HepG2 (cell line): ENCODE data around the gene GDI1. TPM values are rescaled to one million over a fixed set of nuclear protein-coding genes. Genes with fewer than 3 reads are reported as not detected.

Experiments
- AGO1 ChIP-seq: fragments of 200-400 bp; formaldehyde crosslinking; IDR thresholded peaks from 2 replicates; pipeline ENCODE4 v1.6.1; 2017; ENCODE audit warnings: mild to moderate bottlenecking, low read depth, low read length, moderate library complexity; ENCODE audit not compliant: poor library complexity, severe bottlenecking
- HNF1B ChIP-seq: sonication (generic); formaldehyde crosslinking; IDR thresholded peaks from 2 replicates; pipeline ENCODE4 v1.5.1; 2020; ENCODE audit warnings: mild to moderate bottlenecking, moderate library complexity, missing genetic modification reagents
- HOXA9 ChIP-seq: sonication (generic); formaldehyde crosslinking; IDR thresholded peaks from 2 replicates; pipeline ENCODE4 v1.8.1; 2022; ENCODE audit warnings: missing genetic modification reagents, mild to moderate bottlenecking, moderate library complexity, borderline replicate concordance
- KDM3A ChIP-seq: IDR thresholded peaks from 2 replicates; pipeline ENCODE4 v1.6.1; 2018; ENCODE audit warnings: low read depth, missing compliant biosample characterization
- KDM6A ChIP-seq: IDR thresholded peaks from 2 replicates; pipeline ENCODE4 v1.6.1; 2016; ENCODE audit warnings: low read depth
- MEF2D ChIP-seq: sonication (generic); formaldehyde crosslinking; IDR thresholded peaks from 2 replicates; pipeline ENCODE4 v1.5.1; 2020; ENCODE audit warnings: mild to moderate bottlenecking, missing genetic modification reagents
- NFKB2 ChIP-seq: sonication (generic); formaldehyde crosslinking; IDR thresholded peaks from 2 replicates; pipeline ENCODE4 v1.4.0; 2020; ENCODE audit warnings: missing genetic modification reagents, borderline replicate concordance
- NR0B2 ChIP-seq: sonication (generic); formaldehyde crosslinking; IDR thresholded peaks from 2 replicates; pipeline ENCODE4 v1.4.0; 2020; ENCODE audit warnings: mild to moderate bottlenecking, missing genetic modification reagents
- ONECUT2 ChIP-seq: sonication (generic); formaldehyde crosslinking; IDR thresholded peaks from 2 replicates; pipeline ENCODE4 v1.4.0; 2020; ENCODE audit warnings: missing genetic modification reagents
- PPARG ChIP-seq: conservative IDR thresholded peaks from 2 replicates; pipeline ENCODE4 v1.6.1; 2016; ENCODE audit warnings: missing biosample characterization, missing genetic modification reagents
- SMYD3 ChIP-seq: sonication (generic); formaldehyde crosslinking; IDR thresholded peaks from 2 replicates; pipeline ENCODE4 v1.8.1; 2023; ENCODE audit warnings: mild to moderate bottlenecking, missing genetic modification reagents
- ZBTB34 ChIP-seq: sonication (generic); formaldehyde crosslinking; IDR thresholded peaks from 2 replicates; pipeline ENCODE4 v1.8.0; 2022; ENCODE audit warnings: mild to moderate bottlenecking, missing genetic modification reagents
- ZNF17 ChIP-seq: sonication (generic); formaldehyde crosslinking; IDR thresholded peaks from 2 replicates; pipeline ENCODE4 v1.5.0; 2020; ENCODE audit warnings: mild to moderate bottlenecking, missing genetic modification reagents
- ZNF225 ChIP-seq: sonication (generic); formaldehyde crosslinking; IDR thresholded peaks from 2 replicates; pipeline ENCODE4 v1.4.0; 2020; ENCODE audit warnings: mild to moderate bottlenecking, missing genetic modification reagents
- ZNF484 ChIP-seq: sonication (generic); formaldehyde crosslinking; IDR thresholded peaks from 2 replicates; pipeline ENCODE4 v1.5.1; 2020; ENCODE audit warnings: mild to moderate bottlenecking, low read depth, missing genetic modification reagents, borderline replicate concordance
- ZNF557 ChIP-seq: sonication (generic); formaldehyde crosslinking; IDR thresholded peaks from 2 replicates; pipeline ENCODE4 v1.4.0; 2020; ENCODE audit warnings: missing genetic modification reagents
- ZNF589 ChIP-seq: sonication (generic); formaldehyde crosslinking; conservative IDR thresholded peaks from 2 replicates; pipeline ENCODE4 v1.8.0; 2022; ENCODE audit warnings: mild to moderate bottlenecking, moderate library complexity, missing genetic modification reagents
- ZNF614 ChIP-seq: IDR thresholded peaks from 2 replicates; pipeline ENCODE4 v1.6.1; 2018; ENCODE audit warnings: missing biosample characterization, missing genetic modification reagents, inconsistent platforms, borderline replicate concordance
- ZNF709 ChIP-seq: sonication (generic); formaldehyde crosslinking; IDR thresholded peaks from 2 replicates; pipeline ENCODE4 v1.5.0; 2020; ENCODE audit warnings: mild to moderate bottlenecking, missing genetic modification reagents
- ZNF792 ChIP-seq: IDR thresholded peaks from 2 replicates; pipeline ENCODE4 v1.6.1; 2016
- ZNF878 ChIP-seq: sonication (generic); formaldehyde crosslinking; IDR thresholded peaks from 2 replicates; pipeline ENCODE4 v1.8.1; 2023; ENCODE audit warnings: mild to moderate bottlenecking, missing genetic modification reagents, moderate library complexity
- polyA plus RNA-seq, 8 experiments: library from polyadenylated mRNA; depleted of rRNA in 3 of 8; stranded (reverse) in 7 of 8; unstranded in 1 of 8; fragments of >200 nt; fragmentation: Illumina TruSeq in 4 of 8; extraction: Trizol in 4 of 8; gene quantifications; 2 replicates each; pipeline versions ENCODE4 v1.2.1 to v1.2.3, GENCODE V29; 2011 to 2016; ENCODE audit warnings: low read depth in 4 of 8, missing spikeins in 1 of 8, mixed read lengths in 1 of 8; ENCODE audit not compliant: insufficient read depth in 1 of 8
- total RNA-seq, 5 experiments: library from RNA; depleted of rRNA; stranded (reverse); fragments of >200 nt; fragmentation: Illumina TruSeq; extraction: Trizol; gene quantifications; 2 replicates each; pipeline ENCODE4 v1.2.3, GENCODE V29; 2016; ENCODE audit warnings: low read depth in 1 of 5
- TF ChIP-seq, protein P1 (sequence below): sonication (generic); formaldehyde crosslinking; IDR thresholded peaks from 2 replicates; pipeline ENCODE4 v1.4.0; 2020; ENCODE audit warnings: missing genetic modification reagents, low read depth, mild to moderate bottlenecking, borderline replicate concordance

GDI1 gene
- total and polyA plus RNA-seq, 2 of the 13 experiments (the other 11 are each of a cell fraction or from before 2014, with no cell fraction given): 17.4 to 105 TPM

DNA sequence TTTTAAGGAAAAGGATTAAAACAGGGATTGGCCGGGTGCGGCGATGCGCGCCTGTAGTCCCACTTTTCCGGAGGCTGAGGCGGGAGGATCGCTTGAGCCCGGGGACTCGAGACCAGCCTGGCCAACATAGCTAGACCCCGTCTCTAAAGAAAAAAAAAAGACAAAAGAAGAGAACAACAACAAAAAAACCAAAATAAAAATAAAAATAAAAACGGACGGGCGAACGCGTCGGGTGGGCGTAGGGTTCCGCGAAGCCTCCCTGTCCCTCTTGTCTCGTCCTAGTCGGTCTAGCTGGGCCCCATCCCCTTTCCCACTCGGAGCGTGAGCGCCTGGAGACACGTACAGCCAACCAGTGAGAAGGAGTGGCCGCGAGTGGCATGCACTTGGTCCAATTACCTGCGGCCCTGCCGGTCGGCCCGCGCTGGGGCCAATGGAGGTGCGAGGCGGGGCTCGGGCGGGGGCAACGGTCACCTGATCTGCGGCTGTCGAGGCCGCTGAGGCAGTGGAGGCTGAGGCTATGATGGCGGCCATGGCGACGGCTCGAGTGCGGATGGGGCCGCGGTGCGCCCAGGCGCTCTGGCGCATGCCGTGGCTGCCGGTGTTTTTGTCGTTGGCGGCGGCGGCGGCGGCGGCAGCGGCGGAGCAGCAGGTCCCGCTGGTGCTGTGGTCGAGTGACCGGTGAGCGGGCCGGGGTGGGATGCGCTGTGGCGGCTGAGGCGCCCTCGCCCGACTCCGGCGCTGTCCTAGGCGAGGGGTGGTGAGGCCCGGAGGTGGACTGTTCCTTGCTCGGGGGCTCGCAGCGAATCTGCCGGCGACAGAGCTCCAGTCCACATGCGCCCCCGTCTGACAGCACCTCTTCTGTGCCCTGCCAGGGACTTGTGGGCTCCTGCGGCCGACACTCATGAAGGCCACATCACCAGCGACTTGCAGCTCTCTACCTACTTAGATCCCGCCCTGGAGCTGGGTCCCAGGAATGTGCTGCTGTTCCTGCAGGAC, 8.5 kb upstream of the GDI1 start, which contains the start of gene ATP6AP1 (continued):
- TF ChIP-seq HNF1B (CRISPR knock-in tag) (no peak), SMYD3 (CRISPR knock-in tag) (no peak), ZNF589 (CRISPR knock-in tag) (no peak), KDM6A (CRISPR knock-in tag) (no peak), AGO1 (no peak), HOXA9 (CRISPR knock-in tag) (no peak), ZBTB34 (CRISPR knock-in tag) (no peak), KDM3A (no peak), PPARG (no peak), ZNF484 (CRISPR knock-in tag) (no peak), ZNF792 (CRISPR knock-in tag) (no peak), MEF2D (CRISPR knock-in tag) (no peak), ZNF557 (CRISPR knock-in tag) (no peak), ZNF225 (CRISPR knock-in tag) (no peak), ZNF614 (no peak), NR0B2 (no peak), ZNF878 (CRISPR knock-in tag) (no peak), ONECUT2 (CRISPR knock-in tag) (no peak), ZNF17 (CRISPR knock-in tag) (no peak), ZNF709 (CRISPR knock-in tag) (no peak), NFKB2 (no peak)
- TF ChIP-seq, protein P1, sequence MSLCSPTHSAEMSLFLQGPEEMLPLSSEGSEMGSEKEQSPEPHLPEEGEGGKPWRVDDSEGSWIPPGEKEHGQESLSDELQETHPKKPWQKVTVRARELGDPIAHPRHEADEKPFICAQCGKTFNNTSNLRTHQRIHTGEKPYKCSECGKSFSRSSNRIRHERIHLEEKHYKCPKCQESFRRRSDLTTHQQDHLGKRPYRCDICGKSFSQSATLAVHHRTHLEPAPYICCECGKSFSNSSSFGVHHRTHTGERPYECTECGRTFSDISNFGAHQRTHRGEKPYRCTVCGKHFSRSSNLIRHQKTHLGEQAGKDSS (CRISPR knock-in tag): no peak
